ENCODE measurements around the gene LEF1. TPM values are rescaled to one million over a fixed set of nuclear protein-coding genes. Genes with fewer than 3 reads are reported as not detected.
A peak's percentile ranks its signal among the peaks of the same experiment; 100 is the strongest.

Gene LEF1
- total and polyA plus RNA-seq, 2 donors (not counting 1 experiment from before 2014, with no cell fraction given), result 1.8 to 2.6 TPM

- DNase-seq (ENCODE audit: low read depth in 2 of 2), result peak; percentile 45 to 71
These were observed 108.6 kb downstream of the LEF1 start for GRCh38 chr4:108060164-108060563.

GRCh38 chr4:108058685-108059440, 109.9 kb downstream of the LEF1 start:
- no peak overlapping the region for H2AFZ ChIP-seq (ENCODE audit: low read length)
- H3K9me3 ChIP-seq (ENCODE audit: control insufficient read depth, insufficient read depth, low read depth, low read length), result no peaks in the 10 kb centered on the region
- H3K4me3 ChIP-seq (replicated peaks in 1 of 4; ENCODE audit: control extremely low read depth in 1 of 4, insufficient read depth in 1 of 4, low read depth in 3 of 4, low read length in 4 of 4), result no peak overlapping the region
- H4K20me1 ChIP-seq (ENCODE audit: control insufficient read depth, extremely low read depth, insufficient read depth, low read length), result no peaks in the 10 kb centered on the region
- TF ChIP-seq EZH2 (IDR thresholded peaks at IDR 0.05; ENCODE audit: low read length, missing control alignments), result no peak
- TF ChIP-seq CTCF (conservative IDR thresholded peaks at IDR 0.05 in 1 of 2, IDR thresholded peaks at IDR 0.05 in 1 of 2; ENCODE audit: low read depth in 1 of 2, low read length in 2 of 2), result no peak
- H3K79me2 ChIP-seq (ENCODE audit: control insufficient read depth, insufficient read depth, low read length), result no peaks in the 10 kb centered on the region
- H3K4me2 ChIP-seq (ENCODE audit: extremely low read depth, insufficient read depth, low read length), result no peak overlapping the region
- peak; percentile 24 to 67 for DNase-seq (ENCODE audit: low read depth in 2 of 2)
- H3K27ac ChIP-seq (ENCODE audit: insufficient read depth, low read length), result no peak overlapping the region
- H3K36me3 ChIP-seq (ENCODE audit: control insufficient read depth, insufficient read depth, low read length), result no peaks in the 10 kb centered on the region
- no peak overlapping the region for H3K9ac ChIP-seq (ENCODE audit: insufficient read depth, low read length)
- H3K4me1 ChIP-seq (ENCODE audit: control insufficient read depth, extremely low read depth, insufficient read depth, low read length), result peaks cover 5% of the 10 kb centered on the region
- no peaks in the 10 kb centered on the region for H3K27me3 ChIP-seq (ENCODE audit: control insufficient read depth, insufficient read depth, low read length)

More at GRCh38 chr4:108060164-108060563, 108.6 kb downstream of the LEF1 start:
- H3K9me3 ChIP-seq (ENCODE audit: control insufficient read depth, insufficient read depth, low read depth, low read length), result no peaks in the 10 kb centered on the region
- H4K20me1 ChIP-seq (ENCODE audit: control insufficient read depth, extremely low read depth, insufficient read depth, low read length), result no peaks in the 10 kb centered on the region
- H3K4me2 ChIP-seq (ENCODE audit: extremely low read depth, insufficient read depth, low read length), result no peak overlapping the region
- H3K27ac ChIP-seq (ENCODE audit: insufficient read depth, low read length), result no peak overlapping the region
- H3K9ac ChIP-seq (ENCODE audit: insufficient read depth, low read length), result no peak overlapping the region
- no peak overlapping the region for H3K4me3 ChIP-seq (replicated peaks in 1 of 4; ENCODE audit: control extremely low read depth in 1 of 4, insufficient read depth in 1 of 4, low read depth in 3 of 4, low read length in 4 of 4)
- peak; percentile 43 to 53 for TF ChIP-seq CTCF (conservative IDR thresholded peaks at IDR 0.05 in 1 of 2, IDR thresholded peaks at IDR 0.05 in 1 of 2; ENCODE audit: low read depth in 1 of 2, low read length in 2 of 2)
- no peak for TF ChIP-seq EZH2 (IDR thresholded peaks at IDR 0.05; ENCODE audit: low read length, missing control alignments)
- no peaks in the 10 kb centered on the region for H3K36me3 ChIP-seq (ENCODE audit: control insufficient read depth, insufficient read depth, low read length)
- H3K79me2 ChIP-seq (ENCODE audit: control insufficient read depth, insufficient read depth, low read length), result no peaks in the 10 kb centered on the region
- no peaks in the 10 kb centered on the region for H3K27me3 ChIP-seq (ENCODE audit: control insufficient read depth, insufficient read depth, low read length)
- no peak overlapping the region for H2AFZ ChIP-seq (ENCODE audit: low read length)
- H3K4me1 ChIP-seq (ENCODE audit: control insufficient read depth, extremely low read depth, insufficient read depth, low read length), result peaks cover 5% of the 10 kb centered on the region

- Histone ChIP-seq H2AFZ (ENCODE audit: low read length) (no peak overlapping the region), H3K4me1 (ENCODE audit: control insufficient read depth, extremely low read depth, insufficient read depth, low read length) (peaks cover 5% of the 10 kb centered on the region), H3K9me3 (ENCODE audit: control insufficient read depth, insufficient read depth, low read depth, low read length) (no peaks in the 10 kb centered on the region), H3K9ac (ENCODE audit: insufficient read depth, low read length) (no peak overlapping the region), H3K4me2 (ENCODE audit: extremely low read depth, insufficient read depth, low read length) (no peak overlapping the region), H3K79me2 (ENCODE audit: control insufficient read depth, insufficient read depth, low read length) (no peaks in the 10 kb centered on the region), H3K27ac (ENCODE audit: insufficient read depth, low read length) (no peak overlapping the region), H3K4me3 (replicated peaks in 1 of 4; ENCODE audit: control extremely low read depth in 1 of 4, insufficient read depth in 1 of 4, low read depth in 3 of 4, low read length in 4 of 4) (no peak overlapping the region), H3K36me3 (ENCODE audit: control insufficient read depth, insufficient read depth, low read length) (no peaks in the 10 kb centered on the region), H3K27me3 (ENCODE audit: control insufficient read depth, insufficient read depth, low read length) (no peaks in the 10 kb centered on the region), H4K20me1 (ENCODE audit: control insufficient read depth, extremely low read depth, insufficient read depth, low read length) (no peaks in the 10 kb centered on the region)
- TF ChIP-seq EZH2 (IDR thresholded peaks at IDR 0.05; ENCODE audit: low read length, missing control alignments), result no peak
- DNase-seq (ENCODE audit: low read depth in 2 of 2), result no peak
These were observed 112.3 kb downstream of the LEF1 start for GRCh38 chr4:108056418-108056817.
